GM18909 (cell line): Measurements from ENCODE around the gene NKX2-4.

Experiments used
- ATAC-seq: cut with Tn5 transposase; IDR thresholded peaks from one replicate; pipeline ENCODE4 v1.9.1; 2021; ENCODE audit warnings: mild to moderate bottlenecking; ENCODE audit not compliant: unreplicated experiment, poor library complexity

NKX2-4 gene

GRCh38 chr20:21395051-21395665 is 2.2 kb downstream of the NKX2-4 start:
- ATAC-seq: no peak

- no peak for ATAC-seq
These were observed 2.8 kb downstream of the NKX2-4 start for GRCh38 chr20:21394551-21394950.

GRCh38 chr20:21393816-21394519 is 3.4 kb downstream of the NKX2-4 start:
- no peak for ATAC-seq

- no peak for ATAC-seq
These were observed 4.2 kb downstream of the NKX2-4 start for GRCh38 chr20:21393166-21393565.

- ATAC-seq: no peak
These were observed 5.4 kb downstream of the NKX2-4 start for GRCh38 chr20:21391972-21392352.

GRCh38 chr20:21391185-21391971 is 5.9 kb downstream of the NKX2-4 start:
- no peak for ATAC-seq

- ATAC-seq: no peak
These were observed 6.6 kb downstream of the NKX2-4 start for GRCh38 chr20:21390768-21391167.

- ATAC-seq: no peak
These were observed 8.0 kb downstream of the NKX2-4 start for GRCh38 chr20:21389368-21389767.

- no peak for ATAC-seq
These were observed 8.8 kb downstream of the NKX2-4 start for GRCh38 chr20:21388566-21388965.

GRCh38 chr20:21387528-21387927 is 9.8 kb downstream of the NKX2-4 start:
- ATAC-seq: no peak

GRCh38 chr20:21386111-21386510 is 11.2 kb downstream of the NKX2-4 start:
- no peak for ATAC-seq

GRCh38 chr20:21384308-21384892 is 12.9 kb downstream of the NKX2-4 start:
- ATAC-seq: no peak

GRCh38 chr20:21381619-21382018 is 15.7 kb downstream of the NKX2-4 start:
- ATAC-seq: no peak

- no peak for ATAC-seq
These were observed 16.6 kb downstream of the NKX2-4 start for GRCh38 chr20:21380711-21381110.

GRCh38 chr20:21378259-21378658 is 19.1 kb downstream of the NKX2-4 start:
- no peak for ATAC-seq

GRCh38 chr20:21377701-21378100 is 19.6 kb downstream of the NKX2-4 start:
- ATAC-seq: no peak

GRCh38 chr20:21376626-21377025 is 20.7 kb downstream of the NKX2-4 start:
- no peak for ATAC-seq

GRCh38 chr20:21373436-21373835 is 23.9 kb downstream of the NKX2-4 start:
- no peak for ATAC-seq

GRCh38 chr20:21372016-21372415 is 25.3 kb downstream of the NKX2-4 start:
- no peak for ATAC-seq

GRCh38 chr20:21371193-21371592 is 26.1 kb downstream of the NKX2-4 start:
- ATAC-seq: no peak

GRCh38 chr20:21368791-21369190 is 28.5 kb downstream of the NKX2-4 start:
- ATAC-seq: no peak
